ENCODE results near the gene APOO.

DNA sequence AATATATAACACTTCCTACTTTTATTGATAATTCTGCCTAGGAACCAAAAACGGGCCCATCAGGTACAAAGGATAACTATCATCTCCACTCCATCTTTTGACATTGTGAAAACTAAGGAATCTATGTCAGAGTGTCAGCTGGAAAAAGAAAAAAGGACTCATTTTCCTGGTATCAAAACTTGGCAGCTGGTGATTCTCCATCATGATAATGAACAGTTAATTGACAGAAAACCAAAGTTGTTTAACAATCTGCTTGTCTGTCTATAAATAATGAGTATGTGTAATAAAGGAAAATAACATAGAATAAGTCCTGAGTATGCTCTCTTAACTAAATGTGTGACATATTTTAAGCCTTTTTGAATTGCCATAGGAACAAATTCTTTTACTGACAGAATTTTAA, 31.5 kb upstream of the APOO start:
- TF ChIP-seq, protein P1, sequence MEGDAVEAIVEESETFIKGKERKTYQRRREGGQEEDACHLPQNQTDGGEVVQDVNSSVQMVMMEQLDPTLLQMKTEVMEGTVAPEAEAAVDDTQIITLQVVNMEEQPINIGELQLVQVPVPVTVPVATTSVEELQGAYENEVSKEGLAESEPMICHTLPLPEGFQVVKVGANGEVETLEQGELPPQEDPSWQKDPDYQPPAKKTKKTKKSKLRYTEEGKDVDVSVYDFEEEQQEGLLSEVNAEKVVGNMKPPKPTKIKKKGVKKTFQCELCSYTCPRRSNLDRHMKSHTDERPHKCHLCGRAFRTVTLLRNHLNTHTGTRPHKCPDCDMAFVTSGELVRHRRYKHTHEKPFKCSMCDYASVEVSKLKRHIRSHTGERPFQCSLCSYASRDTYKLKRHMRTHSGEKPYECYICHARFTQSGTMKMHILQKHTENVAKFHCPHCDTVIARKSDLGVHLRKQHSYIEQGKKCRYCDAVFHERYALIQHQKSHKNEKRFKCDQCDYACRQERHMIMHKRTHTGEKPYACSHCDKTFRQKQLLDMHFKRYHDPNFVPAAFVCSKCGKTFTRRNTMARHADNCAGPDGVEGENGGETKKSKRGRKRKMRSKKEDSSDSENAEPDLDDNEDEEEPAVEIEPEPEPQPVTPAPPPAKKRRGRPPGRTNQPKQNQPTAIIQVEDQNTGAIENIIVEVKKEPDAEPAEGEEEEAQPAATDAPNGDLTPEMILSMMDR (IDR thresholded peaks at IDR 0.05; ENCODE audit: insufficient read depth, low read depth, low read length), result no peak
- no peak for TF ChIP-seq EZH2 (IDR thresholded peaks at IDR 0.05; ENCODE audit: insufficient read depth, low read length)
